ENCODE data around the gene PXMP4. TPM values are rescaled to one million over a fixed set of nuclear protein-coding genes. Genes with fewer than 3 reads are reported as not detected.

Gene PXMP4
- total and polyA plus RNA-seq, 9 of the 15 experiments (the other 6 are each of a cell fraction or from before 2014, with no cell fraction given) = 4.8 to 29.1 (median 6.8) TPM

- TF ChIP-seq KDM1A (IDR thresholded peaks at IDR 0.05) (no peak), XRCC5 (IDR thresholded peaks at IDR 0.05; ENCODE audit: low read depth, low read length) (0 out of 2 replicates have a peak, but pooled peaks have one; percentile 48), STAG1 (CRISPR knock-in tag; IDR thresholded peaks at IDR 0.05; ENCODE audit: borderline replicate concordance) (peak; percentile 55; the same call in 1 of the 2 replicates), MAZ (CRISPR knock-in tag; conservative IDR thresholded peaks at IDR 0.05 in 1 of 2, IDR thresholded peaks at IDR 0.05 in 1 of 2) (peak in 1 of 2 experiments; percentile 54; a peak in 1 of 4 replicates), ARNT (IDR thresholded peaks at IDR 0.05) (no peak), RBM39 (optimal IDR thresholded peaks at IDR 0.05; ENCODE audit: low read depth, low read length) (peak; percentile 46), ZNF717 (CRISPR knock-in tag; IDR thresholded peaks at IDR 0.05) (0 out of 2 replicates have a peak, but pooled peaks have one; percentile 12), THAP12 (CRISPR knock-in tag; IDR thresholded peaks at IDR 0.05) (0 out of 2 replicates have a peak, but pooled peaks have one; percentile 4), CCNT2 (IDR thresholded peaks at IDR 0.05; ENCODE audit: borderline replicate concordance, extremely low read depth, insufficient read length, low read depth, low read length) (peak; percentile 41), ARID2 (IDR thresholded peaks at IDR 0.05) (peak; percentile 68; the same call in 1 of the 2 replicates), MYNN (IDR thresholded peaks at IDR 0.05) (peak; percentile 46; the same call in 1 of the 2 replicates), MYNN (CRISPR knock-in tag; IDR thresholded peaks at IDR 0.05) (no peak), MECOM (CRISPR knock-in tag; IDR thresholded peaks at IDR 0.05) (no peak), MAFK (IDR thresholded peaks at IDR 0.05; ENCODE audit: low read length) (peak; percentile 15; the same call in 1 of the 2 replicates), ADNP (tag; IDR thresholded peaks at IDR 0.05) (no peak), GABPB1 (CRISPR knock-in tag; IDR thresholded peaks at IDR 0.05) (peak; percentile 45; the same call in 1 of the 2 replicates)
- TF ChIP-seq, protein P1, sequence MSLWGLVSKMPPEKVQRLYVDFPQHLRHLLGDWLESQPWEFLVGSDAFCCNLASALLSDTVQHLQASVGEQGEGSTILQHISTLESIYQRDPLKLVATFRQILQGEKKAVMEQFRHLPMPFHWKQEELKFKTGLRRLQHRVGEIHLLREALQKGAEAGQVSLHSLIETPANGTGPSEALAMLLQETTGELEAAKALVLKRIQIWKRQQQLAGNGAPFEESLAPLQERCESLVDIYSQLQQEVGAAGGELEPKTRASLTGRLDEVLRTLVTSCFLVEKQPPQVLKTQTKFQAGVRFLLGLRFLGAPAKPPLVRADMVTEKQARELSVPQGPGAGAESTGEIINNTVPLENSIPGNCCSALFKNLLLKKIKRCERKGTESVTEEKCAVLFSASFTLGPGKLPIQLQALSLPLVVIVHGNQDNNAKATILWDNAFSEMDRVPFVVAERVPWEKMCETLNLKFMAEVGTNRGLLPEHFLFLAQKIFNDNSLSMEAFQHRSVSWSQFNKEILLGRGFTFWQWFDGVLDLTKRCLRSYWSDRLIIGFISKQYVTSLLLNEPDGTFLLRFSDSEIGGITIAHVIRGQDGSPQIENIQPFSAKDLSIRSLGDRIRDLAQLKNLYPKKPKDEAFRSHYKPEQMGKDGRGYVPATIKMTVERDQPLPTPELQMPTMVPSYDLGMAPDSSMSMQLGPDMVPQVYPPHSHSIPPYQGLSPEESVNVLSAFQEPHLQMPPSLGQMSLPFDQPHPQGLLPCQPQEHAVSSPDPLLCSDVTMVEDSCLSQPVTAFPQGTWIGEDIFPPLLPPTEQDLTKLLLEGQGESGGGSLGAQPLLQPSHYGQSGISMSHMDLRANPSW (CRISPR knock-in tag; IDR thresholded peaks at IDR 0.05) = 0 out of 2 replicates have a peak, but pooled peaks have one; percentile 44
- TF ChIP-seq, protein P2, sequence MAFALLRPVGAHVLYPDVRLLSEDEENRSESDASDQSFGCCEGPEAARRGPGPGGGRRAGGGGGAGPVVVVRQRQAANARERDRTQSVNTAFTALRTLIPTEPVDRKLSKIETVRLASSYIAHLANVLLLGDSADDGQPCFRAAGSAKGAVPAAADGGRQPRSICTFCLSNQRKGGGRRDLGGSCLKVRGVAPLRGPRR (CRISPR knock-in tag; IDR thresholded peaks at IDR 0.05) = no peak
- TF ChIP-seq, protein P3, sequence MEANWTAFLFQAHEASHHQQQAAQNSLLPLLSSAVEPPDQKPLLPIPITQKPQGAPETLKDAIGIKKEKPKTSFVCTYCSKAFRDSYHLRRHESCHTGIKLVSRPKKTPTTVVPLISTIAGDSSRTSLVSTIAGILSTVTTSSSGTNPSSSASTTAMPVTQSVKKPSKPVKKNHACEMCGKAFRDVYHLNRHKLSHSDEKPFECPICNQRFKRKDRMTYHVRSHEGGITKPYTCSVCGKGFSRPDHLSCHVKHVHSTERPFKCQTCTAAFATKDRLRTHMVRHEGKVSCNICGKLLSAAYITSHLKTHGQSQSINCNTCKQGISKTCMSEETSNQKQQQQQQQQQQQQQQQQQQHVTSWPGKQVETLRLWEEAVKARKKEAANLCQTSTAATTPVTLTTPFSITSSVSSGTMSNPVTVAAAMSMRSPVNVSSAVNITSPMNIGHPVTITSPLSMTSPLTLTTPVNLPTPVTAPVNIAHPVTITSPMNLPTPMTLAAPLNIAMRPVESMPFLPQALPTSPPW (CRISPR knock-in tag; IDR thresholded peaks at IDR 0.05) = no peak
- TF ChIP-seq, protein P4, sequence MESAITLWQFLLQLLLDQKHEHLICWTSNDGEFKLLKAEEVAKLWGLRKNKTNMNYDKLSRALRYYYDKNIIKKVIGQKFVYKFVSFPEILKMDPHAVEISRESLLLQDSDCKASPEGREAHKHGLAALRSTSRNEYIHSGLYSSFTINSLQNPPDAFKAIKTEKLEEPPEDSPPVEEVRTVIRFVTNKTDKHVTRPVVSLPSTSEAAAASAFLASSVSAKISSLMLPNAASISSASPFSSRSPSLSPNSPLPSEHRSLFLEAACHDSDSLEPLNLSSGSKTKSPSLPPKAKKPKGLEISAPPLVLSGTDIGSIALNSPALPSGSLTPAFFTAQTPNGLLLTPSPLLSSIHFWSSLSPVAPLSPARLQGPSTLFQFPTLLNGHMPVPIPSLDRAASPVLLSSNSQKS (CRISPR knock-in tag; IDR thresholded peaks at IDR 0.05) = no peak
Observed at GRCh38 chr20:33653218-33653899, 66.8 kb downstream of the PXMP4 start (continued).
